GM21619 (cell line): Measurements from ENCODE around the gene DMBX1.

Source experiments
- ATAC-seq: cut with Tn5 transposase; IDR thresholded peaks from one replicate; pipeline ENCODE4 v1.9.1; 2021; ENCODE audit not compliant: unreplicated experiment

DMBX1 gene

GRCh38 chr1:46480959-46481646 lies 8.5 kb upstream of the DMBX1 start:
- no peak for ATAC-seq

GRCh38 chr1:46481961-46482360 lies 7.7 kb upstream of the DMBX1 start:
- ATAC-seq = no peak

- ATAC-seq = no peak
Observed at GRCh38 chr1:46483589-46483988, 6.0 kb upstream of the DMBX1 start.

GRCh38 chr1:46484783-46485490 lies 4.7 kb upstream of the DMBX1 start:
- no peak for ATAC-seq

GRCh38 chr1:46485564-46486431 lies 3.8 kb upstream of the DMBX1 start:
- ATAC-seq = no peak

GRCh38 chr1:46486432-46487015 lies 3.1 kb upstream of the DMBX1 start:
- no peak for ATAC-seq

- ATAC-seq = no peak
Observed at GRCh38 chr1:46487818-46488218, 1.8 kb upstream of the DMBX1 start.

- no peak for ATAC-seq
Observed at GRCh38 chr1:46488343-46489168, 1.1 kb upstream of the DMBX1 start.

GRCh38 chr1:46489169-46489637 lies 433 bp upstream of the DMBX1 start:
- ATAC-seq = no peak

- ATAC-seq = no peak
Observed at GRCh38 chr1:46490406-46490655, 695 bp downstream of the DMBX1 start.

- ATAC-seq = no peak
Observed at GRCh38 chr1:46490656-46491442, 1.2 kb downstream of the DMBX1 start.

GRCh38 chr1:46491443-46492268 lies 2.0 kb downstream of the DMBX1 start:
- no peak for ATAC-seq

GRCh38 chr1:46492269-46492853 lies 2.7 kb downstream of the DMBX1 start:
- ATAC-seq = no peak

- ATAC-seq = no peak
Observed at GRCh38 chr1:46492871-46493270, 3.2 kb downstream of the DMBX1 start.

- ATAC-seq = no peak
Observed at GRCh38 chr1:46493316-46494032, 3.8 kb downstream of the DMBX1 start.

- no peak for ATAC-seq
Observed at GRCh38 chr1:46494910-46495309, 5.3 kb downstream of the DMBX1 start.

- ATAC-seq = no peak
Observed at GRCh38 chr1:46495778-46496177, 6.1 kb downstream of the DMBX1 start.

GRCh38 chr1:46496505-46496904 lies 6.9 kb downstream of the DMBX1 start:
- no peak for ATAC-seq
